Breast epithelium (tissue), 4 donors: ENCODE data around the gene ECT2. TPM values are rescaled to one million over a fixed set of nuclear protein-coding genes. Genes with fewer than 3 reads are reported as not detected.

Experiments
- DNase-seq, 2 donors: peaks; one replicate each; pipeline ENCODE4 v3.0.0-alpha.2; 2019; ENCODE audit warnings: low spot score in 2 of 2
- H3K27ac ChIP-seq, 2 donors: fragments of 200-600 bp; sonication (generic) in 1 of 2; one replicate each; pipeline ENCODE4 v1.5.1; 2016 to 2019; ENCODE audit warnings: mild to moderate bottlenecking in 1 of 2
- H3K27me3 ChIP-seq, 2 donors: fragments of 200-600 bp; sonication (generic) in 1 of 2; one replicate each; pipeline versions ENCODE4 v1.5.1 to v1.6.0; 2017 to 2019; ENCODE audit warnings: control low read depth in 1 of 2, mild to moderate bottlenecking in 1 of 2
- H3K36me3 ChIP-seq: fragments of 200-600 bp; one replicate; pipeline ENCODE4 v1.5.1; 2019
- H3K4me1 ChIP-seq, 2 donors: fragments of 200-600 bp; sonication (generic); one replicate each; pipeline ENCODE4 v1.5.1; 2016 to 2019; ENCODE audit warnings: control low read depth in 1 of 2
- H3K4me3 ChIP-seq, 3 donors: fragments of 200-600 bp; sonication (generic); 1 replicate in 2 of 3; 2 replicates in 1 of 3; pipeline ENCODE4 v1.5.1; 2016 to 2019; ENCODE audit warnings: mild to moderate bottlenecking in 3 of 3, moderate library complexity in 2 of 3
- H3K9me3 ChIP-seq, 2 donors: fragments of 200-600 bp; sonication (generic) in 1 of 2; one replicate each; pipeline ENCODE4 v1.5.1; 2016 to 2019; ENCODE audit warnings: control low read depth in 1 of 2
- POLR2A ChIP-seq: fragments of 450-650 bp; IDR thresholded peaks from one replicate; pipeline ENCODE4 v1.6.1; 2016; ENCODE audit warnings: antibody characterized with exemption, mild to moderate bottlenecking, moderate library complexity
- POLR2AphosphoS5 ChIP-seq, 3 donors: sonication (generic); formaldehyde crosslinking; IDR thresholded peaks; one replicate each; pipeline ENCODE4 v1.6.1; 2017; ENCODE audit warnings: antibody characterized with exemption in 3 of 3
- intact Hi-C: fragments of 100-400 bp; cut with DNase I; formaldehyde crosslinking; loops from one replicate; pipeline ENCODE4 v1.15.1; 2023; ENCODE audit warnings: low total_unique reads
- total RNA-seq, 3 donors: library from RNA; depleted of rRNA; stranded (reverse); fragments of >200 nt; gene quantifications; one replicate each; pipeline ENCODE4 v1.1.0, GENCODE V29; 2016
- TF ChIP-seq, protein P1 (sequence below), 3 donors: fragments of 450-650 bp; IDR thresholded peaks; one replicate each; pipeline ENCODE4 v1.5.1; 2016 to 2017; ENCODE audit warnings: antibody characterized with exemption in 3 of 3, mild to moderate bottlenecking in 3 of 3, moderate library complexity in 3 of 3

ECT2 gene
- total RNA-seq, 3 donors from 2014 or later: 8.5 to 20.1 (median 15.4) TPM

DNA sequence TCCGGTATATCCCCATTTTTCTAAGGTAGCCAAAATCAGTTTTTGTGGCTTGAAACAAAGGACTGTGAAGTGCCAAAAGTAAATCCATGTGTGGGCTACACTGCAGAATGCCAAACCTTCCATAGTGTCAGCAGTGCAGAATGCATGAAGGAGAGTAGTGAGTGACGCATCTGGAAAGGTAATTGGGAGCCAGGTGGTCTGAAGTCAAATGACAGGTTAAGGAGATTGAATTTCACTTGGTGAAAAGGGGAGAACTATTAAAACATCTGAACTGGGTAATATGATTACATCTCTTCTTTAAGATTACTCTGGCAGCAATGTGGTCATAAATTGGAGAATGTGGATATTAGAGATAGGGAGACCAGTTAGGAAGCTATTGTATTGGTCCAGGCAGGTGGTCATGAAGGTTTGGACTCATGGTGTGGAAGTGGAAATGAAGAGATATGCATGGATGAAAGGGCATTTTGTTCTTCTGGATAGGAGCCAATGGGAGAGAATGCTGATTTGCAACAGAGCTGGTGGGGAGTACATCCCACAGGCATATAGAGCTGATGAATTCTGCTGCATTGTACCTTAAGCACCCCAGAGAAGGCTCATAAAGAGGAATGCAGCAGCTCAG is 118.2 kb downstream of the ECT2 start:
- no peak overlapping the region for H3K4me3 ChIP-seq
- TF ChIP-seq POLR2A (no peak), POLR2AphosphoS5 (IDR thresholded peaks at IDR 0.05) (no peak)
- TF ChIP-seq, protein P1, sequence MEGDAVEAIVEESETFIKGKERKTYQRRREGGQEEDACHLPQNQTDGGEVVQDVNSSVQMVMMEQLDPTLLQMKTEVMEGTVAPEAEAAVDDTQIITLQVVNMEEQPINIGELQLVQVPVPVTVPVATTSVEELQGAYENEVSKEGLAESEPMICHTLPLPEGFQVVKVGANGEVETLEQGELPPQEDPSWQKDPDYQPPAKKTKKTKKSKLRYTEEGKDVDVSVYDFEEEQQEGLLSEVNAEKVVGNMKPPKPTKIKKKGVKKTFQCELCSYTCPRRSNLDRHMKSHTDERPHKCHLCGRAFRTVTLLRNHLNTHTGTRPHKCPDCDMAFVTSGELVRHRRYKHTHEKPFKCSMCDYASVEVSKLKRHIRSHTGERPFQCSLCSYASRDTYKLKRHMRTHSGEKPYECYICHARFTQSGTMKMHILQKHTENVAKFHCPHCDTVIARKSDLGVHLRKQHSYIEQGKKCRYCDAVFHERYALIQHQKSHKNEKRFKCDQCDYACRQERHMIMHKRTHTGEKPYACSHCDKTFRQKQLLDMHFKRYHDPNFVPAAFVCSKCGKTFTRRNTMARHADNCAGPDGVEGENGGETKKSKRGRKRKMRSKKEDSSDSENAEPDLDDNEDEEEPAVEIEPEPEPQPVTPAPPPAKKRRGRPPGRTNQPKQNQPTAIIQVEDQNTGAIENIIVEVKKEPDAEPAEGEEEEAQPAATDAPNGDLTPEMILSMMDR (IDR thresholded peaks at IDR 0.05): no peak
- H3K27me3 ChIP-seq: no peaks in the 10 kb centered on the region
- DNase-seq: no peak
- H3K4me1 ChIP-seq: peaks cover 0 to 9% of the 10 kb centered on the region in 2 donors
- H3K9me3 ChIP-seq: no peaks in the 10 kb centered on the region
- no peaks in the 10 kb centered on the region for H3K36me3 ChIP-seq
- intact Hi-C loops: no loop called here
- no peak overlapping the region for H3K27ac ChIP-seq

DNA sequence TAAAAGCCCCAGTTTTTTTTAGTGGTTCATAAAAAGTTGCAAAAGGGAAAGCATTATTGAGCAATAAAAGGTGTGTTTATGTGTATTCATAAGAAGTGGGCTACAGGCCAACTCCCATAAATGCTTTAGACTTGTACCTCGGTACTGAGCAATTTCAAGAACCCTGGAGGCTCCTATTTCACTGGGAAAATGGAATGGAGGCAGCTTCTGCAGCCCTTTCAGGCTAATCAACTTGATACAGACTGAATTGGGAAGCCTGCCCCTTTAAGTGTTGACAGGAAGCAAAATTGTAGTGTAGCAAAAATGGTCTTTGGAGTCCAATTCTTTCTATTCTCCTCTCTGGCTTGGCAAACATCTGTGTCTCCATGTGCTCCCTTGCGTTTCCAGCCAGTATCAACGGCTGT is 118.8 kb downstream of the ECT2 start:
- Histone ChIP-seq H3K36me3 (no peaks in the 10 kb centered on the region), H3K9me3 (no peaks in the 10 kb centered on the region), H3K27me3 (no peaks in the 10 kb centered on the region), H3K4me3 (no peak overlapping the region), H3K27ac (no peak overlapping the region), H3K4me1 (peaks cover 0 to 9% of the 10 kb centered on the region in 2 donors)
- no peak for TF ChIP-seq POLR2A
- intact Hi-C loops: no loop called here
- DNase-seq: no peak

DNA sequence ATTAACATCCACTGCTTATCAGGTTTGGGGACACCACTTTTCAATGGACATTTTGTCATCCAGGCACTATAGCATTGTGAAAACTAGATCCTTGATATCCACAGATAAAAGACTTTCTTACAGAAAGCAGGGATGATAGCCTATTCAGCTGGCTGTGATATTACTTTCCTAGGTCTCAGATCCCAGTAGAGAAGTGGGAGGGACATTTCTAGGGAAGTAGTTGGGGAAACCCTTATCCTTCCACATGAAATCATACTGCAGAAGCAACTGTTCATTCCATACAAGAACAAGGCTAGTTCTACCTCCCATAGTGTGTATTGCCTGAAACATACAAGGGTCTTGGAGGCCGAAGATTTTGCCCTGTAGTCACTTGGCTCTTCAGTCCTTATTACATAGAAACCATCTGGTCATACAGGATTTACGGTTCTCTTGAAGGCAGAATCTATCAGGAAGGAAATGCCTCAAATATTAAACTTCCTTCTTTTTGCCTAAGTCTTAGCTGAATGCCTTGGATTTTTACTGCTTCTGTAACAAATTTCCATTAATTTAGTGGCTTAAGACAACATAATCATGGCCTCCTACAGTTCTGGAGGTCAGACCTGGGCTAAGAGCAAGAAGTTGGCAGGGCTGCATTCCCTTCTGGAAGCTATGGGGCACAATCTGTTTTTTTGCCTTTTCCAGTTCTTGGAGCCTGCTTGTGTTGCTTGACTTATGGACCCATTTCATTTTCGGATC is 119.4 kb downstream of the ECT2 start:
- Histone ChIP-seq H3K27ac (no peak overlapping the region), H3K4me3 (no peak overlapping the region), H3K27me3 (no peaks in the 10 kb centered on the region), H3K36me3 (no peaks in the 10 kb centered on the region), H3K4me1 (peaks cover 0 to 9% of the 10 kb centered on the region in 2 donors), H3K9me3 (no peaks in the 10 kb centered on the region)
- no peak for DNase-seq
- intact Hi-C loops: no loop called here
- TF ChIP-seq POLR2A (no peak), POLR2AphosphoS5 (IDR thresholded peaks at IDR 0.05) (no peak)
- TF ChIP-seq, protein P1 (IDR thresholded peaks at IDR 0.05): no peak

Other genes with a start within 250 kb of the ECT2 start
- gene TNFSF10, start 227.3 kb upstream of the ECT2 start, total RNA-seq: 100 to 1,000 TPM in 2 of 3 donors, 10 to 100 TPM in 1; 37.0 to 294 (median 155) TPM
- 10 to 100 TPM in 2 of 3 donors, 1 to 10 TPM in 1; 8.5 to 23.9 (median 10.4) TPM for gene NCEH1, start 39.7 kb upstream of the ECT2 start, total RNA-seq